ENCODE measurements around the gene A1BG. TPM values are rescaled to one million over a fixed set of nuclear protein-coding genes. Genes with fewer than 3 reads are reported as not detected.

Gene A1BG, protein sequence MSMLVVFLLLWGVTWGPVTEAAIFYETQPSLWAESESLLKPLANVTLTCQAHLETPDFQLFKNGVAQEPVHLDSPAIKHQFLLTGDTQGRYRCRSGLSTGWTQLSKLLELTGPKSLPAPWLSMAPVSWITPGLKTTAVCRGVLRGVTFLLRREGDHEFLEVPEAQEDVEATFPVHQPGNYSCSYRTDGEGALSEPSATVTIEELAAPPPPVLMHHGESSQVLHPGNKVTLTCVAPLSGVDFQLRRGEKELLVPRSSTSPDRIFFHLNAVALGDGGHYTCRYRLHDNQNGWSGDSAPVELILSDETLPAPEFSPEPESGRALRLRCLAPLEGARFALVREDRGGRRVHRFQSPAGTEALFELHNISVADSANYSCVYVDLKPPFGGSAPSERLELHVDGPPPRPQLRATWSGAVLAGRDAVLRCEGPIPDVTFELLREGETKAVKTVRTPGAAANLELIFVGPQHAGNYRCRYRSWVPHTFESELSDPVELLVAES
- 8.1 to 17.1 TPM (median 13.2 TPM) in 5 replicates for total RNA-seq (2022; extraction: Qiagen RNA extraction; ENCODE audit: low read depth)

GRCh38 chr19:58352760-58353671 is at the start of gene A1BG:
Gene A1BG (minus strand): TSS chr19:58353492. CDS start chr19:58353437, 55 bp downstream.

GRCh38 chr19:58395220-58395978 is 42.1 kb upstream of the A1BG start, which contains the start of gene RNF225:
Gene RNF225 (plus strand): TSS chr19:58395656. CDS start chr19:58396090, 434 bp downstream.

DNA sequence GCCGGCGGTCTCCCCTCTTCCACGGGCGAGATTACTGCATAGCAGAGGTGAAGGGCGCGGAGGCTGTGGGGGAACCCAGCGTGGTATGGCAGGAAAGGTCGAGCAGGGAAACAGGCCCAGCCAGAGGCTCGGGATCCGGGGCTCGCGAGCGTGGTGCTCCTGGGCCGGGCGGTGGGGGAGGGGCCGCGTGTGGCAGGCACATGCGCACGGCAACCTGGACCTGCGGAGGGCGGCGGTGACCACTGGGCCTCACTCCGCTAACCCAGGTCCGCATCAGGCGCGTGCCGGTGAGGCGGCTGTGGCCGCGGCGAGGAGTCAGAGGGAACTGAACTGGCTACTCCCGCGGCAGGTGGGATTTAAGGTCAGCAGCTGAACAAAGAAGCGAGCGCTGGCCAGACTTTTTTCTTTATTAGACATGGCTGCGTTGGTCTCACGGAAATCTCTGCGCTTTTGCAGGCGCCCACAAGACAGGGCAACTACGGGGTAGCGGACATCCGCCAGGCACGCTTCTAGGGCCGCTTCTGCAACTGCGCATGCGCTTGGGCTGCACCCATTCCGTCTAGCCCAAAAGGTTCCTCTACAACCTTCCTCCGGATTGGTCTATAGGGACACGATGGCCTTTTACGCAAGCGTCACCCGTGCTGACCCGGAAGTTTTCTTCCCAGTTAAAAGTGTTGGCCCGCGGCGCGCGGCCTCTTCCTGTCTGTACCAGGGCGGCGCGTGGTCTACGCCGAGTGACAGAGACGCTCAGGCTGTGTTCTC is 33.5 kb upstream of the A1BG start, which contains the start of gene RPS5:
Gene RPS5 (plus strand): TSS at position 694 of the 762 bp plus-strand sequence. CDS start 869 bp downstream, outside the sequence.

GRCh38 chr19:58380662-58381459 is 27.6 kb upstream of the A1BG start, which contains the start of gene ZNF837:
Gene ZNF837 (minus strand): TSS chr19:58381030. CDS start chr19:58369332, 11,698 bp downstream.

GRCh38 chr19:58362272-58362994 is 9.1 kb upstream of the A1BG start, which contains the start of gene ZNF497:
Gene ZNF497 (minus strand): TSS chr19:58362751. CDS start chr19:58357635, 5,116 bp downstream.

DNA sequence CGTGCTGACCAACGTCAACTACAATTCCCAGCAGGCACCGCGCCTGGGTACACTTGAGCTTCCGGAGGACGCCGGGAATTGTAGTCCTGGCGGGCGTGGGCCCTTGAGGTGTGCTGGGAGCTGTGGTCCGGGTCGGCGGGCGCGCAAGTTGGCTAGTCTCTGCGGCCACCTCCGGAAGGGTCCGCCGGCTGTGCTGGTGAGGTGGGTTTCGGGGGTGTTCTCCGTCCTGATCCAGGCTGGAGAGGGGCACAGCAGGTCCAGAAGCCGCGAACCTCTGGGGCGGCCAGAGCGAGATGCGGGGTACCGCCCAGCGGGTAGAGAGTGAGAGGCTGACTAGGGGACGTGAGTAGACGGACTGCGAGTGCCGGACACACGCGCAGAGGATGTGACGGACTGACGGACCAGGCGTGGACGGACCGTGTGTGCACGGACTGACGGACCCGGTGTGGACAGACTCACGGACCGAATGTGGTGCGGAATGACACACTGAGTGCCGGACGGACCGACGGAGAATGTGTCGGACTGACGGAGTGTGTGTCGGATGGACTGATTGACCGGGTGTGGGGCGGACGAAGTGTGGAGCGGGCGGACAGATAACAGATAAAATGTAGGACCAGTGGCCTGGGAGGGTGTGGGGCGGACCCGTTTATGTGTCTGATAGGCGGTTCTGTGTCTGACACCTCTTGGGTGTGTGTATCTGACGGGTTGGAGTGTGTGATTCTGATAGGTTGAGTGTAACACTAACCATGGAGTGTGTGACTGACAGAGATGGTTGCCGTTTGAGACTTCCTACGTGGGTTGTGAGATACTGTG is 26.2 kb downstream of the A1BG start, which contains the start of gene ZSCAN22:
Gene ZSCAN22 (plus strand): TSS at position 81 of the 813 bp plus-strand sequence. CDS start 7,809 bp downstream, outside the sequence.

GRCh38 chr19:58305065-58305931 is 48.0 kb downstream of the A1BG start, which contains the start of gene ERVK3-1:
Gene ERVK3-1 (plus strand): TSS chr19:58305377. CDS start chr19:58312169, 6,792 bp downstream.

Other genes starting within 250 kb of the A1BG start
- gene ZNF329, start 202.7 kb downstream of the A1BG start, total RNA-seq (2022; extraction: Qiagen RNA extraction; ENCODE audit: low read depth) = 2.6 to 3.4 TPM (median 3.0 TPM) in 5 replicates
- 11.6 to 15.7 TPM (median 13.2 TPM) in 5 replicates for gene ZNF274, start 170.4 kb downstream of the A1BG start, total RNA-seq (2022; extraction: Qiagen RNA extraction; ENCODE audit: low read depth)
- gene ZNF544, start 124.6 kb downstream of the A1BG start, total RNA-seq (2022; extraction: Qiagen RNA extraction; ENCODE audit: low read depth) = 16.8 to 28.0 TPM (median 18.4 TPM) in 5 replicates
- gene ZNF8, start 74.5 kb downstream of the A1BG start, total RNA-seq (2022; extraction: Qiagen RNA extraction; ENCODE audit: low read depth) = 0.92 to 1.4 TPM (median 1.2 TPM) in 5 replicates
- 89.1 to 120 TPM (median 93.3 TPM) in 5 replicates for gene ERVK3-1, start 48.1 kb downstream of the A1BG start, total RNA-seq (2022; extraction: Qiagen RNA extraction; ENCODE audit: low read depth)
- 2.4 to 3.0 TPM (median 2.6 TPM) in 5 replicates for gene ZSCAN22, start 26.5 kb downstream of the A1BG start, total RNA-seq (2022; extraction: Qiagen RNA extraction; ENCODE audit: low read depth)
- 0.80 to 1.8 TPM (median 1.5 TPM) in 5 replicates for gene ZNF497, start 9.3 kb upstream of the A1BG start, total RNA-seq (2022; extraction: Qiagen RNA extraction; ENCODE audit: low read depth)
- gene ZNF837, start 27.5 kb upstream of the A1BG start, total RNA-seq (2022; extraction: Qiagen RNA extraction; ENCODE audit: low read depth) = 0.79 to 1.8 TPM (median 1.5 TPM) in 5 replicates
- gene RPS5, start 33.8 kb upstream of the A1BG start, total RNA-seq (2022; extraction: Qiagen RNA extraction; ENCODE audit: low read depth) = 2,154 to 2,606 TPM (median 2,462 TPM) in 5 replicates
- gene RNF225, start 42.2 kb upstream of the A1BG start, total RNA-seq (2022; extraction: Qiagen RNA extraction; ENCODE audit: low read depth) = 0.23 to 0.63 TPM (median 0.27 TPM) in 3 of 5 replicates, not detected in the others
- gene ZNF584, start 55.2 kb upstream of the A1BG start, total RNA-seq (2022; extraction: Qiagen RNA extraction; ENCODE audit: low read depth) = 17.9 to 21.0 TPM (median 19.6 TPM) in 5 replicates
- 0.09 to 0.16 TPM (median 0.12 TPM) in 4 of 5 replicates, not detected in the other for gene ZNF132, start 86.7 kb upstream of the A1BG start, total RNA-seq (2022; extraction: Qiagen RNA extraction; ENCODE audit: low read depth)
- gene ZNF324B, start 98.1 kb upstream of the A1BG start, total RNA-seq (2022; extraction: Qiagen RNA extraction; ENCODE audit: low read depth) = 5.4 to 7.6 TPM (median 6.7 TPM) in 5 replicates
- 8.5 to 10.1 TPM (median 9.6 TPM) in 5 replicates for gene ZNF324, start 113.6 kb upstream of the A1BG start, total RNA-seq (2022; extraction: Qiagen RNA extraction; ENCODE audit: low read depth)
- 10.8 to 14.0 TPM (median 11.5 TPM) in 5 replicates for gene ZNF446, start 122.9 kb upstream of the A1BG start, total RNA-seq (2022; extraction: Qiagen RNA extraction; ENCODE audit: low read depth)
- 20.2 to 31.0 TPM (median 29.2 TPM) in 5 replicates for gene SLC27A5, start 158.5 kb upstream of the A1BG start, total RNA-seq (2022; extraction: Qiagen RNA extraction; ENCODE audit: low read depth)
- gene ZBTB45, start 166.3 kb upstream of the A1BG start, total RNA-seq (2022; extraction: Qiagen RNA extraction; ENCODE audit: low read depth) = 11.1 to 21.2 TPM (median 17.9 TPM) in 5 replicates
- gene TRIM28, start 190.6 kb upstream of the A1BG start, total RNA-seq (2022; extraction: Qiagen RNA extraction; ENCODE audit: low read depth) = 618 to 908 TPM (median 657 TPM) in 5 replicates
- gene CHMP2A, start 201.6 kb upstream of the A1BG start, total RNA-seq (2022; extraction: Qiagen RNA extraction; ENCODE audit: low read depth) = 187 to 221 TPM (median 197 TPM) in 5 replicates
- 139 to 187 TPM (median 143 TPM) in 5 replicates for gene UBE2M, start 205.1 kb upstream of the A1BG start, total RNA-seq (2022; extraction: Qiagen RNA extraction; ENCODE audit: low read depth)
- 9.0 to 18.1 TPM (median 14.8 TPM) in 5 replicates for gene MZF1, start 219.8 kb upstream of the A1BG start, total RNA-seq (2022; extraction: Qiagen RNA extraction; ENCODE audit: low read depth)